Progenitor cell of endocrine pancreas (in vitro differentiated cells): ENCODE results near the gene RNF224. TPM values are rescaled to one million over a fixed set of nuclear protein-coding genes. Genes with fewer than 3 reads are reported as not detected.

ENCODE experiments used
- DNase-seq: peaks from one replicate; pipeline ENCODE4 v3.0.0; 2021; ENCODE audit warnings: low spot score; ENCODE audit not compliant: unreplicated experiment
- H3K27ac Mint-ChIP-seq: 2 replicates; pipeline ENCODE4 v1.8.0; 2021; ENCODE audit warnings: mild to moderate bottlenecking, moderate library complexity, mixed read lengths
- H3K27me3 Mint-ChIP-seq: 2 replicates; pipeline ENCODE4 v1.8.0; 2021; ENCODE audit warnings: mixed read lengths
- H3K36me3 Mint-ChIP-seq: 2 replicates; pipeline ENCODE4 v1.8.0; 2022; ENCODE audit warnings: mixed read lengths; ENCODE audit not compliant: insufficient read depth
- H3K4me1 Mint-ChIP-seq: 2 replicates; pipeline ENCODE4 v1.8.0; 2021; ENCODE audit warnings: low read depth, mixed read lengths
- H3K4me3 Mint-ChIP-seq: 2 replicates; pipeline ENCODE4 v1.8.0; 2021; ENCODE audit warnings: low read depth, mild to moderate bottlenecking, moderate library complexity, mixed read lengths
- H3K9me3 Mint-ChIP-seq: 2 replicates; pipeline ENCODE4 v1.8.0; 2021; ENCODE audit warnings: low read depth, mixed read lengths
- CTCF ChIP-seq: fragments of 200-600 bp; sonication (generic); IDR thresholded peaks from one replicate; pipeline ENCODE4 v1.5.0; 2021; ENCODE audit warnings: antibody characterized with exemption, mild to moderate bottlenecking; ENCODE audit not compliant: unreplicated experiment
- total RNA-seq: library from RNA; stranded (reverse); gene quantifications from 2 replicates; pipeline ENCODE4 v1.2.1, GENCODE V29; 2021

RNF224 gene
- total RNA-seq, 1 donor from 2014 or later, result 0.53 TPM

GRCh38 chr9:137272241-137273094 lies 45.2 kb downstream of the RNF224 start:
- peaks cover 13% of the 10 kb centered on the region for H3K4me1 Mint-ChIP-seq
- H3K27me3 Mint-ChIP-seq, result no peaks in the 10 kb centered on the region
- H3K27ac Mint-ChIP-seq, result no peak overlapping the region
- no peak for DNase-seq
- no peak overlapping the region for H3K4me3 Mint-ChIP-seq
- no peaks in the 10 kb centered on the region for H3K9me3 Mint-ChIP-seq
- peaks cover 16% of the 10 kb centered on the region for H3K36me3 Mint-ChIP-seq
- no peak for TF ChIP-seq CTCF

GRCh38 chr9:137273095-137273490 lies 45.8 kb downstream of the RNF224 start:
- no peak overlapping the region for H3K4me3 Mint-ChIP-seq
- TF ChIP-seq CTCF, result no peak

GRCh38 chr9:137273611-137274320 lies 46.5 kb downstream of the RNF224 start:
- no peak for DNase-seq
- Mint-ChIP-seq H3K27me3 (no peaks in the 10 kb centered on the region), H3K4me1 (peaks cover 16% of the 10 kb centered on the region), H3K36me3 (peaks cover 11% of the 10 kb centered on the region), H3K9me3 (no peaks in the 10 kb centered on the region), H3K4me3 (no peak overlapping the region), H3K27ac (no peak overlapping the region)
- TF ChIP-seq CTCF, result no peak

More at GRCh38 chr9:137273095-137273490, 45.8 kb downstream of the RNF224 start:
- Mint-ChIP-seq H3K36me3 (peaks cover 14% of the 10 kb centered on the region), H3K9me3 (no peaks in the 10 kb centered on the region), H3K27me3 (no peaks in the 10 kb centered on the region), H3K4me1 (peaks cover 16% of the 10 kb centered on the region), H3K27ac (no peak overlapping the region)
- no peak for DNase-seq

GRCh38 chr9:137275203-137275587 lies 47.9 kb downstream of the RNF224 start:
- Mint-ChIP-seq H3K27me3 (no peaks in the 10 kb centered on the region), H3K4me3 (no peak overlapping the region), H3K27ac (no peak overlapping the region), H3K4me1 (peaks cover 16% of the 10 kb centered on the region), H3K9me3 (no peaks in the 10 kb centered on the region), H3K36me3 (peaks cover 5% of the 10 kb centered on the region)
- TF ChIP-seq CTCF, result no peak
- no peak for DNase-seq

GRCh38 chr9:137275588-137276472 lies 48.5 kb downstream of the RNF224 start:
- no peak for DNase-seq
- peaks cover 16% of the 10 kb centered on the region for H3K4me1 Mint-ChIP-seq
- H3K27me3 Mint-ChIP-seq, result no peaks in the 10 kb centered on the region
- H3K4me3 Mint-ChIP-seq, result peak overlapping the region; percentile 5
- peak overlapping the region; percentile 15 for H3K27ac Mint-ChIP-seq
- H3K36me3 Mint-ChIP-seq, result peaks cover 5% of the 10 kb centered on the region
- H3K9me3 Mint-ChIP-seq, result no peaks in the 10 kb centered on the region
- TF ChIP-seq CTCF, result no peak
